GM19099 (cell line): ENCODE data around the gene USP6NL.

Experiments
- POLR2A ChIP-seq: IDR thresholded peaks from 3 replicates; pipeline ENCODE4 v1.6.1; 2011; ENCODE audit warnings: low read depth; ENCODE audit not compliant: insufficient read length; ENCODE audit errors: extremely low read depth

USP6NL gene

GRCh38 chr10:11479300-11479699 is 132.2 kb downstream of the USP6NL start:
- no peak for TF ChIP-seq POLR2A

GRCh38 chr10:11478807-11479206 is 132.6 kb downstream of the USP6NL start:
- TF ChIP-seq POLR2A = no peak

- no peak for TF ChIP-seq POLR2A
Observed at GRCh38 chr10:11475831-11476434, 135.5 kb downstream of the USP6NL start.

- TF ChIP-seq POLR2A = no peak
Observed at GRCh38 chr10:11473128-11473760, 138.2 kb downstream of the USP6NL start.

- TF ChIP-seq POLR2A = no peak
Observed at GRCh38 chr10:11472158-11472753, 139.2 kb downstream of the USP6NL start.

- TF ChIP-seq POLR2A = no peak
Observed at GRCh38 chr10:11469575-11470391, 141.7 kb downstream of the USP6NL start.

- TF ChIP-seq POLR2A = no peak
Observed at GRCh38 chr10:11468126-11468742, 143.2 kb downstream of the USP6NL start.

GRCh38 chr10:11465406-11465805 is 146.0 kb downstream of the USP6NL start:
- TF ChIP-seq POLR2A = no peak

- TF ChIP-seq POLR2A = no peak
Observed at GRCh38 chr10:11463111-11463510, 148.3 kb downstream of the USP6NL start.

GRCh38 chr10:11462071-11462470 is 149.4 kb downstream of the USP6NL start:
- no peak for TF ChIP-seq POLR2A

- TF ChIP-seq POLR2A = no peak
Observed at GRCh38 chr10:11457336-11457735, 154.1 kb downstream of the USP6NL start.

GRCh38 chr10:11454958-11455566 is 156.4 kb downstream of the USP6NL start:
- no peak for TF ChIP-seq POLR2A

GRCh38 chr10:11454160-11454559 is 157.3 kb downstream of the USP6NL start:
- TF ChIP-seq POLR2A = no peak

GRCh38 chr10:11451640-11452260 is 159.7 kb downstream of the USP6NL start:
- TF ChIP-seq POLR2A = no peak

- no peak for TF ChIP-seq POLR2A
Observed at GRCh38 chr10:11450427-11450826, 161.0 kb downstream of the USP6NL start.

GRCh38 chr10:11449761-11450160 is 161.7 kb downstream of the USP6NL start:
- TF ChIP-seq POLR2A = no peak
